ENCODE measurements around the gene PAIP2.

The PAIP2 gene

GRCh38 chr5:139374909-139375308 is 33.3 kb downstream of the PAIP2 start:
- ChIA-PET CTCF (interaction anchor here (1.2 to 2.5 kb wide), 3 partner anchors 13 to 17 kb away, joined by 3 to 16 read pairs (median 4); partner anchors contain the start of gene MZB1), POLR2A (no interaction called here)
- DNase-seq (ENCODE audit: extremely low spot score), result no peak
- no peak for TF ChIP-seq CTCF (IDR thresholded peaks at IDR 0.05; ENCODE audit: control extremely low read depth, extremely low read depth, low read depth, missing control alignments)

DNA sequence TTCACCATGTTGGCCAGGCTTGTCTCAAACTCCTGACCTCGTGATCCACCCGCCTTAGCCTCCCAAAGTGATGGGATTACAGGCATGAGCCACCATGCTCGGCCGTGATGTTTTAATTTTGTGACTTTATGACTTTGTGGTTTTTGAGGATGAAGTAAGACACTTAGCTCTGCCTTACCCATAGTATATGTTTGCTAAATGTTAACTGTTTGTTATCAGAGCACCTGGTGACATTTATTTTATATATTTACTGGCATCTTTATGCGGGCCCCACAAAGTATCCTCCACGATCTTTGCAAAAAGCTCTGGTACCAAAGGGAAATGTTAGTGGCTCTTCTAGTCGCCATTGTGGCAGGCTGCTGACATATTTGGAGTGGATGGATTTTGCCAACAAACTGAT is 34.7 kb downstream of the PAIP2 start:
- DNase-seq (ENCODE audit: extremely low spot score), result no peak
- POLR2A ChIA-PET, result interaction anchor here (0.6 kb wide), 1 partner anchor 89 kb away, joined by 10 read pairs; no protein-coding TSS in a partner anchor
- TF ChIP-seq CTCF (IDR thresholded peaks at IDR 0.05; ENCODE audit: control extremely low read depth, extremely low read depth, low read depth, missing control alignments), result no peak
- CTCF ChIA-PET, result interaction anchor here (1.5 to 2.5 kb wide), 2 partner anchors 14 to 15 kb away, joined by 8 to 16 read pairs; partner anchors contain the start of gene MZB1

- no peak for DNase-seq (ENCODE audit: extremely low spot score)
- ChIA-PET POLR2A (interaction anchor here (0.8 to 1.1 kb wide), 2 partner anchors 10 to 14 kb away, joined by 3 to 4 read pairs; no protein-coding TSS in a partner anchor), CTCF (interaction anchor here (1.5 to 1.6 kb wide), 2 partner anchors 9 to 15 kb away, joined by 5 to 8 read pairs; no protein-coding TSS in a partner anchor)
- TF ChIP-seq CTCF (IDR thresholded peaks at IDR 0.05; ENCODE audit: control extremely low read depth, extremely low read depth, low read depth, missing control alignments), result no peak
Observed at GRCh38 chr5:139377226-139377625, 35.6 kb downstream of the PAIP2 start.

DNA sequence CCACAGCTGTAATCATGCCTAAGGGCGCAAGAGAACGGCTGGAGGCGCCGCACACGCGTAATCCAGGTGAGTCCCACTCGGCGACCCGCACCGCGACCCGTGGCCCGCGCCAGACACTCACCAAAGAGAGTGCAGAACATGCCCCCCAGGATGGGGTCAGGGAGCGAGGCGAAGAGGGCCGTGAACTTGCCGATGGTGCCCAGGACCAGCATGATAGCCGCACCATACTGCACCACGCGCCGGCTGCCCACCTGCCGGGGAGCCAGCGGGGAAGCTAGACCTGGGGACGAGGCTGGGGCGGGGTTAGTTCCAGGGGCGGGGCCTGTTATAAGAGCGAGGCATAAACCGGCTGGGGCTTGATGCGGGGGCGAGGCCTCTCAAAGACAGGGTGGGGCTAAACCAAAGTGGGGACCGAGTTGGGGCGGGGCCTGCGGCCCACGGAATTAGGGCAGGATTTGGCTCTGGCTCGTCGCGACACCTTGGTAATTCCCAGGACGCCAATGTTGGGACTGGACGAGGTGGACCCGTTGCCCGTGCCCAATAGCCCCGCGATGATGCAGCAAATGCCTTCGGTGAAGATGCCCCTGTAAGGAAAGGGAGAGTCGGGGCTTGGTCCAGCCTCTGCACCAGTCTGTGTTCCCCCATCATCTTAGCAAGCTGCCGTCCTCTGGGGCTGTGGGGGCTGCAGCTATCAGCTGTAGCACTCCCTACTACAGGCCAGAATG is 36.6 kb downstream of the PAIP2 start:
- DNase-seq (ENCODE audit: extremely low spot score), result no peak
- ChIA-PET CTCF (interaction anchor here (1.6 kb wide), 1 partner anchor 8 kb away, joined by 5 read pairs; no protein-coding TSS in a partner anchor), POLR2A (interaction anchor here (0.5 to 1.1 kb wide), 2 partner anchors 8 to 17 kb away, joined by 4 to 8 read pairs; no protein-coding TSS in a partner anchor)
- no peak for TF ChIP-seq CTCF (IDR thresholded peaks at IDR 0.05; ENCODE audit: control extremely low read depth, extremely low read depth, low read depth, missing control alignments)

- TF ChIP-seq CTCF (IDR thresholded peaks at IDR 0.05; ENCODE audit: control extremely low read depth, extremely low read depth, low read depth, missing control alignments), result no peak
- POLR2A ChIA-PET, result interaction anchor here (0.5 kb wide), 1 partner anchor 17 kb away, joined by 8 read pairs; no protein-coding TSS in a partner anchor
- CTCF ChIA-PET, result no interaction called here
- no peak for DNase-seq (ENCODE audit: extremely low spot score)
Observed at GRCh38 chr5:139378941-139379361, 37.3 kb downstream of the PAIP2 start.

GRCh38 chr5:139379626-139380449 is 38.2 kb downstream of the PAIP2 start:
- no peak for DNase-seq (ENCODE audit: extremely low spot score)
- ChIA-PET CTCF (interaction anchor here (1.2 kb wide), 1 partner anchor 9 kb away, joined by 3 read pairs; no protein-coding TSS in a partner anchor), POLR2A (interaction anchor here (0.6 to 1.7 kb wide), 2 partner anchors 11 to 1050 kb away, joined by 4 read pairs; partner anchors contain the start of gene MZB1)
- TF ChIP-seq CTCF (IDR thresholded peaks at IDR 0.05; ENCODE audit: control extremely low read depth, extremely low read depth, low read depth, missing control alignments), result no peak

Data from GM10248 (cell line).